Epithelial cell of alveolus of lung (primary cell): Measurements from ENCODE around the gene FADS2. TPM values are rescaled to one million over a fixed set of nuclear protein-coding genes. Genes with fewer than 3 reads are reported as not detected.

Source experiments
- total RNA-seq: library from RNA; depleted of rRNA; stranded (reverse); fragments of >200 nt; gene quantifications from 2 replicates; pipeline ENCODE4 v1.2.1, GENCODE V29; 2015

FADS2 gene
- total RNA-seq, result 143 and 636 TPM in 2 replicates

DNA sequence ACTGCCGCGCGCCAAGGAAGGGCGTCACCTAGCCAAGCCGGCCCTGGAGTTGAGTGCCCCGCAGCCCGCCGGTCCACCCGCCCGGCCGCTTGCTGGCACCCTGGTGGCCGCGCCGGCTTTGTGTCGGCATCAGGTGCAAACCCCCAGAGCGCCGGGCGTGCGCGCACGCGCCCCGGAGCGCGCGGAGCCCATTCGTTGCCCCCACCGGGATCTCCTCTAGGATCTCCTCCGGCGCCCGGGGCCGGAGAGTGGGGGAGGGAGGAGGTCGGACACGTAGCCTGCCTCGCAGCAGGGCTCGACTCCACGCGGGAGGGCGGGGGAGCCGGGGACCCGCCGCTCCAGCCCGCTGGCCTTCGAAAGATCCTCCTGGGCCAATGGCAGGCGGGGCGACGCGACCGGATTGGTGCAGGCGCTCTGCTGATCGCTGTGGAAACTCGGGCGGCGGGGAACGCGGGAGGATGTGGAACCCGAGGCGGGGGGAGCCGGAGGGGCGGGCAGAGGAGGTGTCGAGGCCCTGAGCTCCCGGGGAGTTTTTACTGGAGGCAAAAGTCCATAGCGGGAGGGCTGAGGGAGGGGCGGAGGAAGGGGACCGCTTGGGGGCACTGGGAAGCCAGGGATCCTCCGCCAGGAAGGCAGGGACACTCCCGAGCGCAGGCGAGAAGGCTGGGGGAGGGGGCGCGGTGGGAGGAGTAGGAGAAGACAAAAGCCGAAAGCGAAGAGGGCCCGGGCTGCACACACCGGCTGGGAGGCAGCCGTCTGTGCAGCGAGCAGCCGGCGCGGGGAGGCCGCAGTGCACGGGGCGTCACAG, at the start of gene FADS2:
FADS2 (plus strand) TSS at position 730 of the 808 bp plus-strand sequence. CDS start 91 bp downstream, outside the sequence.

DNA sequence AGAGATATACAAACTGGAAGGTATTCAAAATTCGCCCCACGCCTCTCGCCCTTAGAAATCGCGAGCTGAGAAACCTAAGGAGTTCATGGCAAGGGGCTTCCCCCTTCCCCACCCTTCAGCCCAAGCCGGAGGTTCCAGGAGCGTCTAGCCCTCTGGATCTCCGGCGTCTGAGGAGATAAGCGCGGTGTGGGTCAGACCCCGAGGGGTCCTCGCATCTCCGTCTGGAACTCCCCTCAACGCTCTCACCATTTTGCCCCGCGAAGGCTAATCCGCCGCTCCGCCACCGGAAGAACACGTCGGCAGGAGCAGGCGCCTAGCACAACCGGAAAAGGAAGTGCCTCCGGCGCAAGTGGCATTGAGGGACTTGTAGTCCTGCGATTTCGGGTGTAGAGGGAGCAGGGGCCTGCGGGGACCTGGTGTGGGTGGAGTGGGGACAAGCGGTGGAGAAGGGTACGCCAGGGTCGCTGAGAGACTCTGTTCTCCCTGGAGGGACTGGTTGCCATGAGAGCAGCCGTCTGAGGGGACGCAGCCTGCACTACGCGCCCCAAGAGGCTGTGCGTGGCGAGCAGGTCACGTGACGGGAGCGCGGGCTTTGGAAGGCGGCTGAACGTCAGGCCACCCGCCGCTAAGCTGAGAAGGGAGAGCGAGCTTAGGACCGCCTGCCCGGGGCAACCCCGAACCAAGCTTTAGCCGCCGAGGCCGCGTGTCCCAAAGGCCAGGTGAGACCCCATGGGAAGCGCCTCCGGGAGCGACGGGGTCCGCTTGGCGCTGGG, 35.6 kb upstream of the FADS2 start, which contains the start of the genes FEN1 and TMEM258:
FEN1 (plus strand) TSS at position 602 of the 773 bp plus-strand sequence. CDS start 2,451 bp downstream, outside the sequence.
TMEM258 (minus strand) TSS at position 290 of the 773 bp plus-strand sequence; CDS start at position 249, 41 bp downstream.

DNA sequence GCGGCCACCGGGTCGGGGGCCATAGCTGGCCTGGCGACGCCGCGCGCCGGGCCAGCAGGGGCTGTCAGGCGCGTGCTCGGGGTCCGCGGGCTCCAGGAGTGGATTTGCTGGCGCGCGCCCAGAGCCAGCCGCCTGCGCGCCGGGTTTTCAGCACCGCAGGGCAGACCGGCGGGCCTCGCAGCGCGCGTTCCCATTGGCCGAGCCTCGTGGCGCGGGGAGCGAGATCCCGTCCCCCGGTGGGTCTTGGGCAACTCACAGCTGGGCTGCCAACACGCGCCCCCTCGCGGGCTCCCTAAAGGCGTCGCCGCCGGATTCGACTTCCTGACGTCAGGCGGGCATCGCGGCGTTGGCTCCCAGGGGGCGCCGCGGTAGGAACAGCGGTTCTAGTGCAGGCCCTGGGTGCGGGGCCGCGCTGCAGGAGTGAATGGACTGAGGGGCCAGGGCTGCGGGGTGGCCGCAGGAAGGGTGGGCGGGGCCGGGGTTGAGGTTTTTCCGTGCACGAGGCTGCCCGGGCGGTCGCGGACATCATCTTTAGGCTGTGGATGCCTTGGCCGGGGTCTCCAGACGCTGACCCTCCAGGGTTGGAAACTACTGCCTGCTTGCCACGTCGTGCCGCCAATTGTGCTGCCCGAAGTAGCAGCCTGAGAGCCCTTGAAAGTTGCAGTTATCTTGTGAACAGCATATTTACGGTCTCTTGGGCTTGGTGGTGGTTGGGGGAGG, 11.2 kb upstream of the FADS2 start, which contains the start of gene FADS1:
FADS1 (minus strand) TSS at position 268 of the 720 bp plus-strand sequence; CDS start at position 194, 74 bp downstream.

DNA sequence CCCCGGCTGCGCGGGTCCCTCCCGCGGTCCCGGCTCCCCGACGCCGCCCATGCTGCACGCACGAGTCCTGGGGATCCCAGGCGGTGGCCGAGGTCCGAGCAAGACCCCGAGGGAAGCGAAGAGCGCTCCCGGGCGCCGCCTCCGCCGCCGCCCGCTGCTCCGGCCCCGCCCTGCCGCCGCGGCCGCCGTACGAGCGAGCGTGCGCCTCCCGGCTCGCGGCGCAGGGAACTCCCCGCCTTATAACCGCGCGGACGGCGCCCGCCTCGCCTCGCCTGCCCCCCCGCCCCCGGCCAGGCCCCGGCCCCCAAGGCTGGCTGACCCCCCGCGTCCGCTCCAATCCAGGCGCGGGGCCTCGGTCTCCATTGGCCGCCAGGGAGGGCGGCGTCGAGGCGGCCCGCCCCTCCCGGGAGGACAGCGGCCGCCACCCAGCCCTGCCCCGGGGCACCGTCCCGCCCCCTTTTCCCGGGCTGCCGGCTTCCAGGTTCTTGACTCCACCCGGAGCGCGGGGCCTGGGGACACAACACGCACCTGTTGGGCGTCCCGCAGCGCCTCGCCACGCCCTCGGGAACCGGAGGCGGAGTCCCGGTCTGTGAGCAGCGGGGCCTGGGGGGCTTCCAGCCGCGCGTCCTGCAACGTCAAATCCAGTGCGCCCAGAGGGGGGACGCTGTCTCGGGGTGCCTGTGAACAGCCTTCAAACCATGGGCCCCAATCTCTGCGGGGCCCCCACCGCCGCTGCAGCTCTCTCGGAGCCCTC, 63.4 kb downstream of the FADS2 start, which contains the start of gene FADS3:
FADS3 (minus strand) TSS at position 215 of the 754 bp plus-strand sequence; CDS start at position 51, 164 bp downstream.

Other genes starting within 250 kb of the FADS2 start
- gene SYT7, start 247.2 kb upstream of the FADS2 start, total RNA-seq, result 1.5 and 1.8 TPM in 2 replicates
- gene DAGLA, start 147.9 kb upstream of the FADS2 start, total RNA-seq, result 1.3 and 2.5 TPM in 2 replicates
- gene MYRF, start 75.7 kb upstream of the FADS2 start, total RNA-seq, result 3.0 and 7.6 TPM in 2 replicates
- 113 and 133 TPM in 2 replicates for gene TMEM258, start 35.7 kb upstream of the FADS2 start, total RNA-seq
- gene FEN1, start 35.4 kb upstream of the FADS2 start, total RNA-seq, result 24.8 and 42.7 TPM in 2 replicates
- gene FADS1, start 11.3 kb upstream of the FADS2 start, total RNA-seq, result 61.1 and 193 TPM in 2 replicates
- gene FADS3, start 63.2 kb downstream of the FADS2 start, total RNA-seq, result 24.4 and 71.2 TPM in 2 replicates
- 0.26 and 3.6 TPM in 2 replicates for gene RAB3IL1, start 89.3 kb downstream of the FADS2 start, total RNA-seq
- 2.3 and 2.6 TPM in 2 replicates for gene BEST1, start 122.1 kb downstream of the FADS2 start, total RNA-seq
- 964 and 1,172 TPM in 2 replicates for gene FTH1, start 139.3 kb downstream of the FADS2 start, total RNA-seq